ENCODE measurements around the gene ANXA11. TPM values are rescaled to one million over a fixed set of nuclear protein-coding genes. Genes with fewer than 3 reads are reported as not detected.

The ANXA11 gene
- total RNA-seq, 1 donor from 2014 or later, result 247 TPM

- peak; percentile 75 for DNase-seq (ENCODE audit: low spot score)
Observed at GRCh38 chr10:80187465-80188409, 17.6 kb downstream of the ANXA11 start.

- DNase-seq (ENCODE audit: low spot score), result no peak
Observed at GRCh38 chr10:80187060-80187459, 18.3 kb downstream of the ANXA11 start.

GRCh38 chr10:80186364-80187012 lies 18.8 kb downstream of the ANXA11 start:
- DNase-seq (ENCODE audit: low spot score), result peak; percentile 46

- DNase-seq (ENCODE audit: low spot score), result no peak
Observed at GRCh38 chr10:80185578-80186299, 19.6 kb downstream of the ANXA11 start.

- no peak for DNase-seq (ENCODE audit: low spot score)
Observed at GRCh38 chr10:80184291-80184690, 21.0 kb downstream of the ANXA11 start.

GRCh38 chr10:80183436-80183835 lies 21.9 kb downstream of the ANXA11 start:
- no peak for DNase-seq (ENCODE audit: low spot score)

- DNase-seq (ENCODE audit: low spot score), result no peak
Observed at GRCh38 chr10:80182986-80183385, 22.4 kb downstream of the ANXA11 start.

GRCh38 chr10:80177781-80178636 lies 27.3 kb downstream of the ANXA11 start:
- DNase-seq (ENCODE audit: low spot score), result no peak

- DNase-seq (ENCODE audit: low spot score), result no peak
Observed at GRCh38 chr10:80176526-80176925, 28.8 kb downstream of the ANXA11 start.

GRCh38 chr10:80174641-80175395 lies 30.5 kb downstream of the ANXA11 start:
- DNase-seq (ENCODE audit: low spot score), result no peak

- DNase-seq (ENCODE audit: low spot score), result no peak
Observed at GRCh38 chr10:80173466-80173865, 31.9 kb downstream of the ANXA11 start.

GRCh38 chr10:80172896-80173295 lies 32.4 kb downstream of the ANXA11 start:
- no peak for DNase-seq (ENCODE audit: low spot score)

- DNase-seq (ENCODE audit: low spot score), result no peak
Observed at GRCh38 chr10:80171248-80171660, 34.1 kb downstream of the ANXA11 start.

- DNase-seq (ENCODE audit: low spot score), result no peak
Observed at GRCh38 chr10:80170641-80171040, 34.7 kb downstream of the ANXA11 start.

GRCh38 chr10:80170026-80170425 lies 35.3 kb downstream of the ANXA11 start:
- no peak for DNase-seq (ENCODE audit: low spot score)

GRCh38 chr10:80168679-80169380 lies 36.5 kb downstream of the ANXA11 start:
- DNase-seq (ENCODE audit: low spot score), result no peak

- DNase-seq (ENCODE audit: low spot score), result no peak
Observed at GRCh38 chr10:80168162-80168511, 37.2 kb downstream of the ANXA11 start.

- no peak for DNase-seq (ENCODE audit: low spot score)
Observed at GRCh38 chr10:80167471-80168161, 37.7 kb downstream of the ANXA11 start.
